EL (cell line): ENCODE measurements around the gene NCAPD2.
"Not testable (repeated sequence)": the region's sequence is repeated elsewhere in the genome, so short reads cannot be mapped to it uniquely, and the experiment has no call there.

Experiments used
- DNase-seq: peaks from one replicate; pipeline ENCODE4 v3.0.0-alpha.2; 2016

The NCAPD2 gene

GRCh38 chr12:6497291-6497690 is 3.4 kb downstream of the NCAPD2 start:
- not testable (repeated sequence) for DNase-seq

- DNase-seq: no peak
These were observed 6.6 kb downstream of the NCAPD2 start for GRCh38 chr12:6500466-6500865.

DNA sequence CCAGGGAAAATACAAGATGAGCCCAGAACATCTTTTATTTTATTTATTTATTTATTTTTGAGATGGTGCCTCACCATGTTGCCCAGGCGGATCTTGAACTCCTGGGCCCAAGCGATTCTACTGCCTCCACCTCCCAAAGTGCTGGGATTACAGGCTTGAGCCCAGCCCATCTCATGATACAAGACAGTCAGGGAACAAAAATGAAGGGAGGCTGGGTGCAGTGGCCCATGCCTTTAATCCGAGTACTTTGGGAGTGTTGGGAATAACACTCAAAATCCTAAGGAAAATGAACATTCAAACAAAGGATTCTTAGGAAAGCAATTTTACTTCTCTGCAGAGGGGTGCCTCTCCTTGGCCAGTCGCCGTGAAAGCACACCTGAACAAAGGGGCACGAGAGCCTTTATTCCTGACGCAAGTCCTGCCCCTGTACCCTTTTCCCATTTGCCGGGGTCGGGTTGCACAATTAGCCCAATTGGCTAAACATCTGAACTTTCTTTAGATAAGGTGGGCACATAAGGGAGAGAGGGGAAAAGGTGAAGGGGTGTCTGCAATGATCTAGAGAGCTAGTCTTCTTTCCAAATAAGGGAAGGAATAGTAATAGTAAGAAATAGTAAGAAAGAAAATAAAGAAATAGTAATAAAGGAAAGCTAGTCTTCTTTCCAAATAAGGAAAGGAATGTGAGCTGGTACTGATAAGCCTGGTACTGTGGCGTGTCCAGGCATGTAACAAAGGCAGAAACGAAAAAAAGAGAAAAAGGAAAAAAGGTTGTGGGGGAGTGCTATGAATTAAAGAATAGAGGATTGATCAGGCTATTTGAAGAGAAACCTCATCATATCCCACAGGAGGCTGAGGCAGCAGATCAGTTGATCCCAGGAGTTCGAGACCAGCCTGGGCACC is 13.4 kb downstream of the NCAPD2 start:
- no peak for DNase-seq

GRCh38 chr12:6508087-6508486 is 14.2 kb downstream of the NCAPD2 start:
- no peak for DNase-seq

- no peak for DNase-seq
These were observed 26.3 kb downstream of the NCAPD2 start for GRCh38 chr12:6520186-6520585.

GRCh38 chr12:6522193-6522592 is 28.3 kb downstream of the NCAPD2 start:
- DNase-seq: no peak

- DNase-seq: no peak
These were observed 29.8 kb downstream of the NCAPD2 start for GRCh38 chr12:6523708-6524107.

GRCh38 chr12:6524648-6525047 is 30.7 kb downstream of the NCAPD2 start:
- DNase-seq: no peak

GRCh38 chr12:6526201-6526600 is 32.3 kb downstream of the NCAPD2 start:
- no peak for DNase-seq

DNA sequence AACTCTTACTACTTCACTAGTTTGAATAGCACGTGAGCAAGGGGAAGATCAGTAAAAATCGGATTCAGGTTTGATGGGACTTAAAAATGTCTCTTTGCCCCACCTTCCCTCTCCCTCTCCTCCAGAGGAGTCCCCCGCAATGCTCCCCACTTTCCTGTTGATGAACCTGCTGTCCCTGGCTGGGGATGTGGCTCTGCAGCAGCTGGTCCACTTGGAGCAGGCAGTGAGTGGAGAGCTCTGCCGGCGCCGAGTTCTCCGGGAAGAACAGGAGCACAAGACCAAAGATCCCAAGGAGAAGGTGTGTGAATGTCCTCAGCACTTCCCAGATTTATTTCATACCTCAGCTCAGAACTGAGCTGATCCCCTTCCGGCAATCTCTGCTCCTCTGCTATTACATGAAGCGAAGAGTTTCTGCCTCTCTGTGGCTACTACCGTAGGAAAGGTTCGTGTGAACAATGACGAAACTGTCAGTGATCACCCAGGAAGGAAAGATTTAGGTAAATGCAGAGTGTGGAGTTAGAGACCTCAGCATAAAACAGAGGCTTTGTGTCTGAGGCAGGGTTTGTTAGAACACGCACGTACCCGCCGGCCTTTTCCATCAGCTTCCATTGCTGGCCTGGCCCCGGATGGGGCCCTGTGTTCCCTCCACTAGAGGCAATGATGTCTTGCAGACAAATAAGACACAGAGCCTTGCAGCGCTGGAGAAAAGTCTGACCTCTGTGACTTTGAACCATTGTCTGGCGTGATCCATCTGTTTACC is 33.0 kb downstream of the NCAPD2 start:
- DNase-seq: no peak

DNA sequence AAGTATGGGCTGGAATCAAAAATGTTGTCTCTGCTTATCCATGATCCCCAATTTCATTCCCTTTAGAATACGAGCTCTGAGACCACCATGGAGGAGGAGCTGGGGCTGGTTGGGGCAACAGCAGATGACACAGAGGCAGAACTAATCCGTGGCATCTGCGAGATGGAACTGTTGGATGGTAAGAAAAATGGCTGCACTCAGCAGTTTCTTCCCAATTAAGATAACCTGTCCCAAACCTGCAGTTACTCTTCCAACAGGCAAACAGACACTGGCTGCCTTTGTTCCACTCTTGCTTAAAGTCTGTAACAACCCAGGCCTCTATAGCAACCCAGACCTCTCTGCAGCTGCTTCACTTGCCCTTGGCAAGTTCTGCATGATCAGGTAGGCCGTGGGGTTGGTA is 33.8 kb downstream of the NCAPD2 start:
- DNase-seq: no peak

DNA sequence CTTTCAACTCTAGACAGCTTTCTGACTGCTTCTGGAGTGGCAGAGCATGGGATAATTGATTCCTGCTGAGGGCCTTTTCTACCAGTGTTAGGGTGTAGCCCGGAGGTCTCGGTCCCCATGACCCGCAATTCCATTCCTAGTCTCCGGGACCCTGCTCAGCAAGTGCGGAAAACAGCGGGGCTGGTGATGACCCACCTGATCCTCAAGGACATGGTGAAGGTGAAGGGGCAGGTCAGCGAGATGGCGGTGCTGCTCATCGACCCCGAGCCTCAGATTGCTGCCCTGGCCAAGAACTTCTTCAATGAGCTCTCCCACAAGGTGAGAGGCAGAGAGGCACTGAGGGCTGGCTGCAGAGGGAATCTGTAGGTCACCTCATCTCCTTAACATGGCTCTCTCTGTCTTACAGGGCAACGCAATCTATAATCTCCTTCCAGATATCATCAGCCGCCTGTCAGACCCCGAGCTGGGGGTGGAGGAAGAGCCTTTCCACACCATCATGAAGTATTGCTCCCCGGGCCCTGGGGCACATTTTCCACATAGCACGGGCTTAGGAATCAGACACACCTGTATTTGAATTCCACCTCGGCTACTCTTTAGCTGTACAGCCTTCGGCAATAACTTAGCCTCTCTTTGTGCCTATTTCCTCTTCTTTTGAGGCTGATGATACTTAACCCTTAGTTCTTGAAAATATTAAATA is 34.8 kb downstream of the NCAPD2 start:
- DNase-seq: no peak

- no peak for DNase-seq
These were observed 35.4 kb downstream of the NCAPD2 start for GRCh38 chr12:6529291-6529737.

DNA sequence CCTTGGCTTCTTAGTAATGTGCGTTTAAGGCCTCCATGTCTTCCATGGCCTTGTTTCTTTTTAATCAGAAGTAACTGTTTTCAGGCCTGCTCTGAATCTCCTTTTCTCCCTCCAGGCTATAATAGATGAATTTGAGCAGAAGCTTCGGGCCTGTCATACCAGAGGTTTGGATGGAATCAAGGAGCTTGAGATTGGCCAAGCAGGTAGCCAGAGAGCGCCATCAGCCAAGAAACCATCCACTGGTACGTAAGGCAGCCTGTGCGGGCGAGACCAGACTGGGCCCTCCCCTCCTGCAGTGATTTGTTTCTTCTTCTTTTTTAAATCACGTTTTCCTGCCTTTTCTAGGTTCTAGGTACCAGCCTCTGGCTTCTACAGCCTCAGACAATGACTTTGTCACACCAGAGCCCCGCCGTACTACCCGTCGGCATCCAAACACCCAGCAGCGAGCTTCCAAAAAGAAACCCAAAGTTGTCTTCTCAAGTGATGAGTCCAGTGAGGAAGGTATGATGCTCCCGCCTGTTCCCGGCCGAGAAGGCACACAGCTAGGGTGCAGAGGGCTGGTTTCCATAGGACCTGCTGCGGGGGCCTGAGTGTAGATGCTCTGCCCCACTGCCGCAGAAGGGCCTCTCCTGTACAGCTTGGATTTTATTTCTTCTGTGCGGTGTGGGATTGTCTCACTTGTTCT is 36.8 kb downstream of the NCAPD2 start:
- DNase-seq: no peak

DNA sequence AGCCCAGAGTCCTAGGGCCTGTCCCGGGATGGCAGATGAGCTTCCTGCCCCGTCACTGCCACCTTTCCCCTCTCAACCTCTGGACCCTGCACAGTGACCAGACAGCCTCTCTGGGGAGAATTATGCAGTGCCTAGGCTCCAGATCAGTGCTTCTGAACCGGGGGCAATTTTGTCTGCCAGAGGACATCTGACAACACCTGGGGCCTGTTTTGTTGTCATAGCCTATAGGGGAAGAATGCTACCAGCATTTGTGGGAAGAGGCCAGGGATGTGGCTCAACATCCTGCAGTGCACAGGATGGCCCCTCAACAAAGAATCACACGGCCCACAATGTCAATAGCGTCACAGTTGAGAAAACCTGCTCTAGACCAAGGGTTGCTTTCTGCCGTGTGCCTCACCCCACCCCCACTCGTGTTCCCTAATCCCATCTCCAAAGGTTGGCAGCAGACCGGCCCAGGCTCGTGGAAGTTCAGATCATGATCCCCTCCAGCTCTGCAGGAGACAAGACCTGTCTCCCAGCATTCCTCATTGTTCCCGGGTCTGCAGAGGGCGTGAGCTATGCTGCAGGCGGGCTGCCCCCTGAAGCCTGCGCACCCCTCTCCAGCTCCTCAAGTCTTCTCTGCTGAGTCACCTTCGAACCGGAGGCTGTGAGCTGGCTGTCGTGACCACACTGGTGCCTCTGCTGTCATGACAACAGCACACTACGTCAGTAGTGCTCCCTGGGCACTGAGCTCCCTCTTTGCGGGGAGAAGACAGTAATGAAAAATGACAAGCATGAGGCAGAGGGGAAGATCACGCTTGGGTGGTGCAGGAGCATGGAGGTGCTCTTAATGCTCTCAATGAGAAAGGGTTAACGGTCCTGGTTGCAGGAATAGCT is 38.4 kb downstream of the NCAPD2 start:
- DNase-seq: peak; percentile 99

GRCh38 chr12:6532927-6533652 is 39.2 kb downstream of the NCAPD2 start:
- DNase-seq: peak; percentile 93

DNA sequence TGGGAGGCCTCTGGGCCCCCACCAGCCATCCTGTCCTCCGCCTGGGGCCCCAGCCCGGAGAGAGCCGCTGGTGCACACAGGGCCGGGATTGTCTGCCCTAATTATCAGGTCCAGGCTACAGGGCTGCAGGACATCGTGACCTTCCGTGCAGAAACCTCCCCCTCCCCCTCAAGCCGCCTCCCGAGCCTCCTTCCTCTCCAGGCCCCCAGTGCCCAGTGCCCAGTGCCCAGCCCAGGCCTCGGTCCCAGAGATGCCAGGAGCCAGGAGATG is 39.7 kb downstream of the NCAPD2 start:
- no peak for DNase-seq

- DNase-seq: peak; percentile 99
These were observed 40.2 kb downstream of the NCAPD2 start, which contains the start of gene GAPDH for GRCh38 chr12:6533923-6534694. TSS of gene GAPDH (plus strand) at chr12:6534517. CDS start at chr12:6534833, 316 bp downstream.

- DNase-seq: no peak
These were observed 40.7 kb downstream of the NCAPD2 start for GRCh38 chr12:6534695-6534944.

DNA sequence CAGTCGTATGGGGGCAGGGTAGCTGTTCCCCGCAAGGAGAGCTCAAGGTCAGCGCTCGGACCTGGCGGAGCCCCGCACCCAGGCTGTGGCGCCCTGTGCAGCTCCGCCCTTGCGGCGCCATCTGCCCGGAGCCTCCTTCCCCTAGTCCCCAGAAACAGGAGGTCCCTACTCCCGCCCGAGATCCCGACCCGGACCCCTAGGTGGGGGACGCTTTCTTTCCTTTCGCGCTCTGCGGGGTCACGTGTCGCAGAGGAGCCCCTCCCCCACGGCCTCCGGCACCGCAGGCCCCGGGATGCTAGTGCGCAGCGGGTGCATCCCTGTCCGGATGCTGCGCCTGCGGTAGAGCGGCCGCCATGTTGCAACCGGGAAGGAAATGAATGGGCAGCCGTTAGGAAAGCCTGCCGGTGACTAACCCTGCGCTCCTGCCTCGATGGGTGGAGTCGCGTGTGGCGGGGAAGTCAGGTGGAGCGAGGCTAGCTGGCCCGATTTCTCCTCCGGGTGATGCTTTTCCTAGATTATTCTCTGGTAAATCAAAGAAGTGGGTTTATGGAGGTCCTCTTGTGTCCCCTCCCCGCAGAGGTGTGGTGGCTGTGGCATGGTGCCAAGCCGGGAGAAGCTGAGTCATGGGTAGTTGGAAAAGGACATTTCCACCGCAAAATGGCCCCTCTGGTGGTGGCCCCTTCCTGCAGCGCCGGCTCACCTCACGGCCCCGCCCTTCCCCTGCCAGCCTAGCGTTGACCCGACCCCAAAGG is 41.2 kb downstream of the NCAPD2 start:
- DNase-seq: peak; percentile 63
